ENCODE results near the gene ZNF236. TPM values are rescaled to one million over a fixed set of nuclear protein-coding genes. Genes with fewer than 3 reads are reported as not detected.
"Not testable (repeated sequence)": the region's sequence is repeated elsewhere in the genome, so short reads cannot be mapped to it uniquely, and the experiment has no call there.

Gene ZNF236

DNA sequence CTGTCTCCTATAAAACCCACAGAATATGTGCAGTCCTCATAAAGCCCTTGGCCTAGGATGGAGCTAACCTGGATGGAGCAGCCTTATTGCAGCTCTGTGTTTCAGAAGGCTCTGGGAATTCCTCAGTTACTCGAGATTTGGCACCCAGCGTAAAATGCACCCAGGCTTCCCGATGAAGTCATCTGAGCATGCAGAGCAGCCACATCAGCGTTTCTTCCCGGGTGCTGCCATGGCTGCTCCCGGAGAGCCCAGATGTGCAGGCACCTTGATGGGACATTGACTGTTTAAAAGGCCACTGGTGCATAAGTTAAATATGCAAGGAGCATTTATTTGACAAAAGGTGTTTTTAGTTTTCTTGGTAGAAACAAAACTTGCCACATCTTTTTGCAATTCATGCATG lies 195.0 kb downstream of the ZNF236 start:
- H3K4me2 ChIP-seq (ENCODE audit: low read length) = no peak overlapping the region
- H3K27me3 ChIP-seq (ENCODE audit: control insufficient read depth, insufficient read depth, low read length) = peaks cover 22% of the 10 kb centered on the region
- H3K4me1 ChIP-seq (ENCODE audit: control insufficient read depth, insufficient read depth, low read length) = no peaks in the 10 kb centered on the region
- no peaks in the 10 kb centered on the region for H3K9me3 ChIP-seq (replicated peaks; ENCODE audit: low read length)
- H3K9ac ChIP-seq (ENCODE audit: low read depth, low read length) = no peak overlapping the region
- H3K4me3 ChIP-seq (ENCODE audit: low read length) = no peak overlapping the region
- no peaks in the 10 kb centered on the region for H3K36me3 ChIP-seq (ENCODE audit: insufficient read depth, low read length)

DNA sequence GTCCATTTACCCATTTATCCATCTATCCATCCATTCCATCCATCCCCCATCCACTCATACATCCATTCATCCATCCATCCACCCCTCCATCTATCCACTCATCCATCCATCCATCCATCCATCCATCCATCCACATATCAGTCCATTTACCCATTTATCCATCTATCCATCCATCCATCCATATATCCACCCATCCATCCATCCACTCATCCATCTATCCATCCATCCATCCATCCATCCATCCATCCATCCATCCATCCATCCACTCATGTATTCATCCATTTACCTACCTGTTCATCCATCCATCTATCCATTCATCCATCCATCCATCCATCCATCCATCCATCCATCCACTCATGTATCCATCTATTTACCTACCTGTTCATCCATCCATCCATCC lies 196.3 kb downstream of the ZNF236 start:
- H3K4me3 ChIP-seq (ENCODE audit: low read length); H3K4me1 ChIP-seq (ENCODE audit: control insufficient read depth, insufficient read depth, low read length); H3K36me3 ChIP-seq (ENCODE audit: insufficient read depth, low read length); H3K9ac ChIP-seq (ENCODE audit: low read depth, low read length); H3K9me3 ChIP-seq (replicated peaks; ENCODE audit: low read length); H3K4me2 ChIP-seq (ENCODE audit: low read length): not testable (repeated sequence)
- H3K27me3 ChIP-seq (ENCODE audit: control insufficient read depth, insufficient read depth, low read length) = peaks cover 11% of the 10 kb centered on the region

DNA sequence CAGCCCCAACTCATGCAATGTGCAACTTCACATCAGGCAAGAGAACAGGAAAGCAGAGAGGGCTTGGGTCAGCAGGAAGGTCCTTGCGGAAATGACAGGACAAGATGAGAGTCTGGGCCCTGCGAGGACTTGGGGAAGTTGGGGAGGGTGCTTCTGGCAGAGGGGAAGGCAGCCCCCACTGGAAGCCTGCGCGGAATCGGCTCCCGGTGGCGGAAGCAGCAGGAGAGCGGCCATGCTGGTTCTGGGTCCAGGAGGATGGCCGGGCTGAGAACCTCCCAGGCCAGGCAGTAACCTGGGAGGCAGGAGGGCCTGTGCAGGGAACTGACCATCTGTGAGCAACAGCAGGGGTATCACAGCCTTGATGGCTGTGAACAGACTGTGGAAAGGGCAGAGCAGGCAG lies 197.3 kb downstream of the ZNF236 start:
- no peaks in the 10 kb centered on the region for H3K36me3 ChIP-seq (ENCODE audit: insufficient read depth, low read length)
- no peaks in the 10 kb centered on the region for H3K9me3 ChIP-seq (replicated peaks; ENCODE audit: low read length)
- peaks cover 4% of the 10 kb centered on the region for H3K27me3 ChIP-seq (ENCODE audit: control insufficient read depth, insufficient read depth, low read length)
- H3K4me3 ChIP-seq (ENCODE audit: low read length) = no peak overlapping the region
- H3K4me2 ChIP-seq (ENCODE audit: low read length) = no peak overlapping the region
- H3K4me1 ChIP-seq (ENCODE audit: control insufficient read depth, insufficient read depth, low read length) = no peaks in the 10 kb centered on the region
- no peak overlapping the region for H3K9ac ChIP-seq (ENCODE audit: low read depth, low read length)

Small RNA genes lying within 50 kb of the gene (small RNA-seq; reads per million reads assigned to genes)
- gene RF00017 (not detected), gene RNU6-346P (0.70 reads per million, percentile 8 among the genes with 10 or more reads in this experiment)
